Neural progenitor cell (in vitro differentiated cells): ENCODE results near the gene AHI1.

Experiments used
- EZH2 ChIP-seq: fragments of 200-600 bp; sonication (generic); IDR thresholded peaks from 2 replicates; pipeline ENCODE4 v1.6.1; 2017; ENCODE audit warnings: antibody characterized with exemption, mild to moderate bottlenecking, moderate library complexity
- EZH2phosphoT487 ChIP-seq: fragments of 200-600 bp; sonication (generic); IDR thresholded peaks from 2 replicates; pipeline ENCODE4 v1.6.1; 2017; ENCODE audit warnings: antibody characterized with exemption
- TF ChIP-seq, protein P1 (sequence below): fragments of 200-600 bp; sonication (generic); IDR thresholded peaks from 2 replicates; pipeline ENCODE4 v1.5.1; 2017; ENCODE audit warnings: antibody characterized with exemption, mild to moderate bottlenecking

DNA sequence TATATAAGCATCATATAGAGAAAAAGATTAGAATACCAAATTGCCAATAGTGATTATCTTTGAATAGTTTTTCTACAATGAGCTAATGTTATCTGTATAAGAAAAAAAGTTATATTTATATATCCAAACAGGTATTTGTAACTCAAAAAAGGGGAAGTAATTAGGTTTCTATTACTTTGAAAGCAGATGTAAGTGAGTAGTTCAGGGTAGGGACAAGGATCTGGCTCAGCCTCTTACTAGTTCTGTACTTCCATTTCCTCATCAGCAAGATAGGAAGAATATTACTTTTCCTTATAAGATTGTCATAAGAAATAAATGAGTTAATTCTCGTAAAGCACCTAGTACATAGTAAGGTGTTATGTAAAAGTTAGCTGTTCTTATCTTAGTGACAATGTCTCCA, 32.2 kb downstream of the AHI1 start:
- TF ChIP-seq, protein P1, sequence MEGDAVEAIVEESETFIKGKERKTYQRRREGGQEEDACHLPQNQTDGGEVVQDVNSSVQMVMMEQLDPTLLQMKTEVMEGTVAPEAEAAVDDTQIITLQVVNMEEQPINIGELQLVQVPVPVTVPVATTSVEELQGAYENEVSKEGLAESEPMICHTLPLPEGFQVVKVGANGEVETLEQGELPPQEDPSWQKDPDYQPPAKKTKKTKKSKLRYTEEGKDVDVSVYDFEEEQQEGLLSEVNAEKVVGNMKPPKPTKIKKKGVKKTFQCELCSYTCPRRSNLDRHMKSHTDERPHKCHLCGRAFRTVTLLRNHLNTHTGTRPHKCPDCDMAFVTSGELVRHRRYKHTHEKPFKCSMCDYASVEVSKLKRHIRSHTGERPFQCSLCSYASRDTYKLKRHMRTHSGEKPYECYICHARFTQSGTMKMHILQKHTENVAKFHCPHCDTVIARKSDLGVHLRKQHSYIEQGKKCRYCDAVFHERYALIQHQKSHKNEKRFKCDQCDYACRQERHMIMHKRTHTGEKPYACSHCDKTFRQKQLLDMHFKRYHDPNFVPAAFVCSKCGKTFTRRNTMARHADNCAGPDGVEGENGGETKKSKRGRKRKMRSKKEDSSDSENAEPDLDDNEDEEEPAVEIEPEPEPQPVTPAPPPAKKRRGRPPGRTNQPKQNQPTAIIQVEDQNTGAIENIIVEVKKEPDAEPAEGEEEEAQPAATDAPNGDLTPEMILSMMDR, result no peak
- TF ChIP-seq EZH2phosphoT487, result no peak
- no peak for TF ChIP-seq EZH2
